NCI-H128 (cell line): ENCODE data around the gene MAP3K6.
"Not testable (repeated sequence)": the region's sequence is repeated elsewhere in the genome, so short reads cannot be mapped to it uniquely, and the experiment has no call there.

Source experiments
- DNase-seq: peaks from one replicate; lab custom pipeline; 2025; ENCODE audit not compliant: unreplicated experiment; lab: John Stamatoyannopoulos, UW

The MAP3K6 gene

GRCh38 chr1:27366411-27367159 is at the start of gene MAP3K6:
MAP3K6 (minus strand) TSS chr1:27366961; CDS start chr1:27366597, 364 bp downstream.
- DNase-seq = peak; percentile 47

- no peak for DNase-seq
Observed at GRCh38 chr1:27414091-27414490, 47.3 kb upstream of the MAP3K6 start.

- DNase-seq = no peak
Observed at GRCh38 chr1:27413004-27413403, 46.2 kb upstream of the MAP3K6 start.

GRCh38 chr1:27412502-27412901 is 45.7 kb upstream of the MAP3K6 start:
- no peak for DNase-seq

- no peak for DNase-seq
Observed at GRCh38 chr1:27410709-27411108, 43.9 kb upstream of the MAP3K6 start.

GRCh38 chr1:27409669-27410068 is 42.9 kb upstream of the MAP3K6 start:
- no peak for DNase-seq

GRCh38 chr1:27408151-27408550 is 41.4 kb upstream of the MAP3K6 start:
- no peak for DNase-seq

- DNase-seq = not testable (repeated sequence)
Observed at GRCh38 chr1:27406791-27407190, 40.0 kb upstream of the MAP3K6 start.

GRCh38 chr1:27406362-27406680 is 39.6 kb upstream of the MAP3K6 start:
- DNase-seq = no peak

GRCh38 chr1:27405598-27406361 is 39.0 kb upstream of the MAP3K6 start:
- DNase-seq = not testable (repeated sequence)

- DNase-seq = no peak
Observed at GRCh38 chr1:27405074-27405473, 38.3 kb upstream of the MAP3K6 start.

- no peak for DNase-seq
Observed at GRCh38 chr1:27403931-27404330, 37.2 kb upstream of the MAP3K6 start.

- DNase-seq = no peak
Observed at GRCh38 chr1:27403065-27403726, 36.4 kb upstream of the MAP3K6 start.

GRCh38 chr1:27402349-27402754 is 35.6 kb upstream of the MAP3K6 start:
- DNase-seq = no peak

GRCh38 chr1:27400963-27401341 is 34.2 kb upstream of the MAP3K6 start:
- no peak for DNase-seq

GRCh38 chr1:27400082-27400962 is 33.6 kb upstream of the MAP3K6 start:
- DNase-seq = no peak

GRCh38 chr1:27399251-27400025 is 32.7 kb upstream of the MAP3K6 start:
- DNase-seq = no peak

- no peak for DNase-seq
Observed at GRCh38 chr1:27398405-27399149, 31.8 kb upstream of the MAP3K6 start.

- DNase-seq = no peak
Observed at GRCh38 chr1:27397749-27398148, 31.0 kb upstream of the MAP3K6 start.

GRCh38 chr1:27397110-27397509 is 30.3 kb upstream of the MAP3K6 start:
- no peak for DNase-seq
